ENCODE results near the gene SLC25A46. TPM values are rescaled to one million over a fixed set of nuclear protein-coding genes. Genes with fewer than 3 reads are reported as not detected.

Gene SLC25A46
- total and polyA plus RNA-seq, 2 experiments from 2014 or later: 14.1 to 33.1 TPM

DNA sequence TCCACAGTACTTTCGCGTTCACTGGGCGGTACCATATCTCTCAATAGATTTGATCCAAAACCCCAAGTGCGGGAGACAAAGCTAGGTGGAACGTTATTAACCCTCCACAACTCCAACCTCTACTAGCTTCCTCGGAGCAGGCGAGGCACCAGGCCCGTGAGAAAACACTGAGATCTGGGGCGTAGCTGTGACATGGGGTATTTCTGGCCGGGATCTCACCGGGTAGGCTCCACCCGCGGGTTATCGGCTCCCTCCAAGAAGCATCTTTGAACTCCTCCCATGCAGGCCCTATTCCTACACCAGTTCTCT, 350 bp upstream of the SLC25A46 start:
- Histone ChIP-seq H2AFZ (peak overlapping the region; percentile 99), H3K27ac (ENCODE audit: low read depth) (no peak overlapping the region), H3K36me3 (ENCODE audit: insufficient read depth) (no peaks in the 10 kb centered on the region), H3K79me2 (replicated peaks; ENCODE audit: insufficient read depth) (peaks cover 10% of the 10 kb centered on the region; the same call in 1 of the 2 replicates), H4K20me1 (replicated peaks; ENCODE audit: insufficient read depth) (no peaks in the 10 kb centered on the region), H3K4me2 (peak overlapping the region; percentile 90), H3K9me2 (ENCODE audit: insufficient read depth) (no peaks in the 10 kb centered on the region), H3K4me1 (ENCODE audit: insufficient read depth) (peaks cover 12% of the 10 kb centered on the region; the same call in 1 of the 2 replicates), H3K4me3 (peak overlapping the region; percentile 97), H3K27me3 (ENCODE audit: insufficient read depth) (no peaks in the 10 kb centered on the region), H3F3A (replicated peaks; ENCODE audit: low read depth) (no peaks in the 10 kb centered on the region)
- no peak for DNase-seq (ENCODE audit: low spot score)
- no peaks in the 10 kb centered on the region for H3K36me3 Mint-ChIP-seq (ENCODE audit: low read depth)
- TF ChIP-seq ZNF114 (CRISPR knock-in tag; IDR thresholded peaks at IDR 0.05) (no peak), POLR2AphosphoS5 (IDR thresholded peaks at IDR 0.05; ENCODE audit: low read depth) (no peak), JUNB (IDR thresholded peaks at IDR 0.05; ENCODE audit: unreplicated experiment) (no peak), ZNF331 (CRISPR knock-in tag; IDR thresholded peaks at IDR 0.05; ENCODE audit: low read depth) (no peak), EZH2 (IDR thresholded peaks at IDR 0.05; ENCODE audit: low read depth, unreplicated experiment) (no peak), NANOG (IDR thresholded peaks at IDR 0.05; ENCODE audit: borderline replicate concordance) (no peak), STAT1 (IDR thresholded peaks at IDR 0.05; ENCODE audit: unreplicated experiment) (no peak), EZH2phosphoT487 (IDR thresholded peaks at IDR 0.05; ENCODE audit: unreplicated experiment) (no peak), CREB1 (CRISPR knock-in tag; IDR thresholded peaks at IDR 0.05; ENCODE audit: low read depth) (no peak)
- TF ChIP-seq, protein P1, sequence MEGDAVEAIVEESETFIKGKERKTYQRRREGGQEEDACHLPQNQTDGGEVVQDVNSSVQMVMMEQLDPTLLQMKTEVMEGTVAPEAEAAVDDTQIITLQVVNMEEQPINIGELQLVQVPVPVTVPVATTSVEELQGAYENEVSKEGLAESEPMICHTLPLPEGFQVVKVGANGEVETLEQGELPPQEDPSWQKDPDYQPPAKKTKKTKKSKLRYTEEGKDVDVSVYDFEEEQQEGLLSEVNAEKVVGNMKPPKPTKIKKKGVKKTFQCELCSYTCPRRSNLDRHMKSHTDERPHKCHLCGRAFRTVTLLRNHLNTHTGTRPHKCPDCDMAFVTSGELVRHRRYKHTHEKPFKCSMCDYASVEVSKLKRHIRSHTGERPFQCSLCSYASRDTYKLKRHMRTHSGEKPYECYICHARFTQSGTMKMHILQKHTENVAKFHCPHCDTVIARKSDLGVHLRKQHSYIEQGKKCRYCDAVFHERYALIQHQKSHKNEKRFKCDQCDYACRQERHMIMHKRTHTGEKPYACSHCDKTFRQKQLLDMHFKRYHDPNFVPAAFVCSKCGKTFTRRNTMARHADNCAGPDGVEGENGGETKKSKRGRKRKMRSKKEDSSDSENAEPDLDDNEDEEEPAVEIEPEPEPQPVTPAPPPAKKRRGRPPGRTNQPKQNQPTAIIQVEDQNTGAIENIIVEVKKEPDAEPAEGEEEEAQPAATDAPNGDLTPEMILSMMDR (conservative IDR thresholded peaks at IDR 0.05; ENCODE audit: low read depth in 2 of 2): no peak
- TF ChIP-seq, protein P2, sequence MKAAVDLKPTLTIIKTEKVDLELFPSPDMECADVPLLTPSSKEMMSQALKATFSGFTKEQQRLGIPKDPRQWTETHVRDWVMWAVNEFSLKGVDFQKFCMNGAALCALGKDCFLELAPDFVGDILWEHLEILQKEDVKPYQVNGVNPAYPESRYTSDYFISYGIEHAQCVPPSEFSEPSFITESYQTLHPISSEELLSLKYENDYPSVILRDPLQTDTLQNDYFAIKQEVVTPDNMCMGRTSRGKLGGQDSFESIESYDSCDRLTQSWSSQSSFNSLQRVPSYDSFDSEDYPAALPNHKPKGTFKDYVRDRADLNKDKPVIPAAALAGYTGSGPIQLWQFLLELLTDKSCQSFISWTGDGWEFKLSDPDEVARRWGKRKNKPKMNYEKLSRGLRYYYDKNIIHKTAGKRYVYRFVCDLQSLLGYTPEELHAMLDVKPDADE (IDR thresholded peaks at IDR 0.05): no peak
- TF ChIP-seq, protein P3, sequence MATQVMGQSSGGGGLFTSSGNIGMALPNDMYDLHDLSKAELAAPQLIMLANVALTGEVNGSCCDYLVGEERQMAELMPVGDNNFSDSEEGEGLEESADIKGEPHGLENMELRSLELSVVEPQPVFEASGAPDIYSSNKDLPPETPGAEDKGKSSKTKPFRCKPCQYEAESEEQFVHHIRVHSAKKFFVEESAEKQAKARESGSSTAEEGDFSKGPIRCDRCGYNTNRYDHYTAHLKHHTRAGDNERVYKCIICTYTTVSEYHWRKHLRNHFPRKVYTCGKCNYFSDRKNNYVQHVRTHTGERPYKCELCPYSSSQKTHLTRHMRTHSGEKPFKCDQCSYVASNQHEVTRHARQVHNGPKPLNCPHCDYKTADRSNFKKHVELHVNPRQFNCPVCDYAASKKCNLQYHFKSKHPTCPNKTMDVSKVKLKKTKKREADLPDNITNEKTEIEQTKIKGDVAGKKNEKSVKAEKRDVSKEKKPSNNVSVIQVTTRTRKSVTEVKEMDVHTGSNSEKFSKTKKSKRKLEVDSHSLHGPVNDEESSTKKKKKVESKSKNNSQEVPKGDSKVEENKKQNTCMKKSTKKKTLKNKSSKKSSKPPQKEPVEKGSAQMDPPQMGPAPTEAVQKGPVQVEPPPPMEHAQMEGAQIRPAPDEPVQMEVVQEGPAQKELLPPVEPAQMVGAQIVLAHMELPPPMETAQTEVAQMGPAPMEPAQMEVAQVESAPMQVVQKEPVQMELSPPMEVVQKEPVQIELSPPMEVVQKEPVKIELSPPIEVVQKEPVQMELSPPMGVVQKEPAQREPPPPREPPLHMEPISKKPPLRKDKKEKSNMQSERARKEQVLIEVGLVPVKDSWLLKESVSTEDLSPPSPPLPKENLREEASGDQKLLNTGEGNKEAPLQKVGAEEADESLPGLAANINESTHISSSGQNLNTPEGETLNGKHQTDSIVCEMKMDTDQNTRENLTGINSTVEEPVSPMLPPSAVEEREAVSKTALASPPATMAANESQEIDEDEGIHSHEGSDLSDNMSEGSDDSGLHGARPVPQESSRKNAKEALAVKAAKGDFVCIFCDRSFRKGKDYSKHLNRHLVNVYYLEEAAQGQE (IDR thresholded peaks at IDR 0.05; ENCODE audit: unreplicated experiment): no peak
- TF ChIP-seq, protein P4, sequence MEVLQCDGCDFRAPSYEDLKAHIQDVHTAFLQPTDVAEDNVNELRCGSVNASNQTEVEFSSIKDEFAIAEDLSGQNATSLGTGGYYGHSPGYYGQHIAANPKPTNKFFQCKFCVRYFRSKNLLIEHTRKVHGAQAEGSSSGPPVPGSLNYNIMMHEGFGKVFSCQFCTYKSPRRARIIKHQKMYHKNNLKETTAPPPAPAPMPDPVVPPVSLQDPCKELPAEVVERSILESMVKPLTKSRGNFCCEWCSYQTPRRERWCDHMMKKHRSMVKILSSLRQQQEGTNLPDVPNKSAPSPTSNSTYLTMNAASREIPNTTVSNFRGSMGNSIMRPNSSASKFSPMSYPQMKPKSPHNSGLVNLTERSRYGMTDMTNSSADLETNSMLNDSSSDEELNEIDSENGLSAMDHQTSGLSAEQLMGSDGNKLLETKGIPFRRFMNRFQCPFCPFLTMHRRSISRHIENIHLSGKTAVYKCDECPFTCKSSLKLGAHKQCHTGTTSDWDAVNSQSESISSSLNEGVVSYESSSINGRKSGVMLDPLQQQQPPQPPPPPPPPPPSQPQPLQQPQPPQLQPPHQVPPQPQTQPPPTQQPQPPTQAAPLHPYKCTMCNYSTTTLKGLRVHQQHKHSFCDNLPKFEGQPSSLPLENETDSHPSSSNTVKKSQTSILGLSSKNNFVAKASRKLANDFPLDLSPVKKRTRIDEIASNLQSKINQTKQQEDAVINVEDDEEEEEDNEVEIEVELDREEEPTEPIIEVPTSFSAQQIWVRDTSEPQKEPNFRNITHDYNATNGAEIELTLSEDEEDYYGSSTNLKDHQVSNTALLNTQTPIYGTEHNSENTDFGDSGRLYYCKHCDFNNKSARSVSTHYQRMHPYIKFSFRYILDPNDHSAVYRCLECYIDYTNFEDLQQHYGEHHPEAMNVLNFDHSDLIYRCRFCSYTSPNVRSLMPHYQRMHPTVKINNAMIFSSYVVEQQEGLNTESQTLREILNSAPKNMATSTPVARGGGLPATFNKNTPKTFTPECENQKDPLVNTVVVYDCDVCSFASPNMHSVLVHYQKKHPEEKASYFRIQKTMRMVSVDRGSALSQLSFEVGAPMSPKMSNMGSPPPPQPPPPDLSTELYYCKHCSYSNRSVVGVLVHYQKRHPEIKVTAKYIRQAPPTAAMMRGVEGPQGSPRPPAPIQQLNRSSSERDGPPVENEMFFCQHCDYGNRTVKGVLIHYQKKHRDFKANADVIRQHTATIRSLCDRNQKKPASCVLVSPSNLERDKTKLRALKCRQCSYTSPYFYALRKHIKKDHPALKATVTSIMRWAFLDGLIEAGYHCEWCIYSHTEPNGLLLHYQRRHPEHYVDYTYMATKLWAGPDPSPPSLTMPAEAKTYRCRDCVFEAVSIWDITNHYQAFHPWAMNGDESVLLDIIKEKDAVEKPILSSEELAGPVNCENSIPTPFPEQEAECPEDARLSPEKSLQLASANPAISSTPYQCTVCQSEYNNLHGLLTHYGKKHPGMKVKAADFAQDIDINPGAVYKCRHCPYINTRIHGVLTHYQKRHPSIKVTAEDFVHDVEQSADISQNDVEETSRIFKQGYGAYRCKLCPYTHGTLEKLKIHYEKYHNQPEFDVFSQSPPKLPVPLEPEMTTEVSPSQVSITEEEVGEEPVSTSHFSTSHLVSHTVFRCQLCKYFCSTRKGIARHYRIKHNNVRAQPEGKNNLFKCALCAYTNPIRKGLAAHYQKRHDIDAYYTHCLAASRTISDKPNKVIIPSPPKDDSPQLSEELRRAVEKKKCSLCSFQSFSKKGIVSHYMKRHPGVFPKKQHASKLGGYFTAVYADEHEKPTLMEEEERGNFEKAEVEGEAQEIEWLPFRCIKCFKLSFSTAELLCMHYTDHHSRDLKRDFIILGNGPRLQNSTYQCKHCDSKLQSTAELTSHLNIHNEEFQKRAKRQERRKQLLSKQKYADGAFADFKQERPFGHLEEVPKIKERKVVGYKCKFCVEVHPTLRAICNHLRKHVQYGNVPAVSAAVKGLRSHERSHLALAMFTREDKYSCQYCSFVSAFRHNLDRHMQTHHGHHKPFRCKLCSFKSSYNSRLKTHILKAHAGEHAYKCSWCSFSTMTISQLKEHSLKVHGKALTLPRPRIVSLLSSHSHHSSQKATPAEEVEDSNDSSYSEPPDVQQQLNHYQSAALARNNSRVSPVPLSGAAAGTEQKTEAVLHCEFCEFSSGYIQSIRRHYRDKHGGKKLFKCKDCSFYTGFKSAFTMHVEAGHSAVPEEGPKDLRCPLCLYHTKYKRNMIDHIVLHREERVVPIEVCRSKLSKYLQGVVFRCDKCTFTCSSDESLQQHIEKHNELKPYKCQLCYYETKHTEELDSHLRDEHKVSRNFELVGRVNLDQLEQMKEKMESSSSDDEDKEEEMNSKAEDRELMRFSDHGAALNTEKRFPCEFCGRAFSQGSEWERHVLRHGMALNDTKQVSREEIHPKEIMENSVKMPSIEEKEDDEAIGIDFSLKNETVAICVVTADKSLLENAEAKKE (CRISPR knock-in tag; IDR thresholded peaks at IDR 0.05): no peak
- peaks cover 2% of the 10 kb centered on the region for H3K27me3 Mint-ChIP-seq (ENCODE audit: insufficient read depth, low read depth, poor library complexity)
- peak overlapping the region; percentile 96 for H3K4me3 Mint-ChIP-seq
- peaks cover 6% of the 10 kb centered on the region for H3K4me1 Mint-ChIP-seq
- peak overlapping the region; percentile 51; the same call in 1 of the 2 replicates for H3K27ac Mint-ChIP-seq
- no peaks in the 10 kb centered on the region for H3K9me3 Mint-ChIP-seq
- peak; percentile 60 for ATAC-seq
